Lower lobe of right lung (tissue), 2 donors: ENCODE data around the gene RAPGEF2. TPM values are rescaled to one million over a fixed set of nuclear protein-coding genes. Genes with fewer than 3 reads are reported as not detected.
"Not testable (repeated sequence)": the region's sequence is repeated elsewhere in the genome, so short reads cannot be mapped to it uniquely, and the experiment has no call there.

Experiments
- ATAC-seq, 2 donors: fragments of 200-7000 bp; cut with Tn5 transposase; one replicate each; pipeline ENCODE4 v1.9.1; 2020 to 2022; ENCODE audit warnings: mild to moderate bottlenecking in 2 of 2, moderate library complexity in 2 of 2
- DNase-seq: peaks from one replicate; pipeline ENCODE4 v3.0.0-alpha.2; 2020
- H3K27ac ChIP-seq: fragments of 200-600 bp; one replicate; pipeline ENCODE4 v1.8.0; 2022
- H3K27me3 ChIP-seq: fragments of 200-600 bp; one replicate; pipeline ENCODE4 v1.8.0; 2022; ENCODE audit warnings: low read depth
- H3K36me3 ChIP-seq: fragments of 200-600 bp; one replicate; pipeline ENCODE4 v1.8.0; 2022; ENCODE audit warnings: mild to moderate bottlenecking
- H3K4me1 ChIP-seq: fragments of 200-600 bp; one replicate; pipeline ENCODE4 v1.8.0; 2022
- H3K4me3 ChIP-seq: fragments of 200-600 bp; one replicate; pipeline ENCODE4 v1.8.0; 2022; ENCODE audit warnings: mild to moderate bottlenecking
- H3K9me3 ChIP-seq: fragments of 200-600 bp; one replicate; pipeline ENCODE4 v1.8.0; 2022
- intact Hi-C: fragments of 100-400 bp; cut with DNase I; formaldehyde crosslinking; loops from one replicate; pipeline ENCODE4 v1.11.0; 2022
- total RNA-seq: library from RNA; stranded (reverse); fragmentation: NEBNext Ultra II Directional; extraction: Animal tissue kit (Norgen Biotek cat#: 25700); gene quantifications from one replicate; pipeline ENCODE4 v1.2.1, GENCODE V29; 2021
- TF ChIP-seq, protein P1 (sequence below): fragments of 200-600 bp; IDR thresholded peaks from one replicate; pipeline ENCODE4 v1.8.0; 2022; ENCODE audit warnings: antibody characterized with exemption, mild to moderate bottlenecking
- donor health status: DM: no; HTN: yes; CAD: no; lungs with severe emphysema.

The RAPGEF2 gene
- total RNA-seq, 1 donor from 2014 or later, result 66.4 TPM

DNA sequence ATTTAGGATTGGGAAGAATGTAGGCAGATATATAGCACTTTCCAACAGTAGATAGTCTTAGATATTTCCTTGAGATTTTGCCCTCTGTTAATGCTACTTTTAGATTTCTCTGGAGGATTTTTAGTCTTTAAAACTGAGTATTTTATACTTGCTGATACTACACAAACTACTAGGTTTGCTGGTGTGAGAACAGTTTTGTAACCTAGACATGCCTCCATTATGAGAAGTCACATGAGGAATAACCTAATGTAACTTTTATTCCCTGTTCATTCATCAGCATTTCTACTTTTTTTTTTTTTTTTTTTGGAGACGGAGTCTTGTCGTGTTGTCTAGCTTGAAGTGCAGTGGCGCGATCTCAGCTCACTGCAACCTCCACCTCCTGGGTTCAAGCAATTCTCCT, 137.2 kb downstream of the RAPGEF2 start:
- peak overlapping the region; percentile 31 for H3K27ac ChIP-seq
- TF ChIP-seq, protein P1, sequence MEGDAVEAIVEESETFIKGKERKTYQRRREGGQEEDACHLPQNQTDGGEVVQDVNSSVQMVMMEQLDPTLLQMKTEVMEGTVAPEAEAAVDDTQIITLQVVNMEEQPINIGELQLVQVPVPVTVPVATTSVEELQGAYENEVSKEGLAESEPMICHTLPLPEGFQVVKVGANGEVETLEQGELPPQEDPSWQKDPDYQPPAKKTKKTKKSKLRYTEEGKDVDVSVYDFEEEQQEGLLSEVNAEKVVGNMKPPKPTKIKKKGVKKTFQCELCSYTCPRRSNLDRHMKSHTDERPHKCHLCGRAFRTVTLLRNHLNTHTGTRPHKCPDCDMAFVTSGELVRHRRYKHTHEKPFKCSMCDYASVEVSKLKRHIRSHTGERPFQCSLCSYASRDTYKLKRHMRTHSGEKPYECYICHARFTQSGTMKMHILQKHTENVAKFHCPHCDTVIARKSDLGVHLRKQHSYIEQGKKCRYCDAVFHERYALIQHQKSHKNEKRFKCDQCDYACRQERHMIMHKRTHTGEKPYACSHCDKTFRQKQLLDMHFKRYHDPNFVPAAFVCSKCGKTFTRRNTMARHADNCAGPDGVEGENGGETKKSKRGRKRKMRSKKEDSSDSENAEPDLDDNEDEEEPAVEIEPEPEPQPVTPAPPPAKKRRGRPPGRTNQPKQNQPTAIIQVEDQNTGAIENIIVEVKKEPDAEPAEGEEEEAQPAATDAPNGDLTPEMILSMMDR, result no peak

DNA sequence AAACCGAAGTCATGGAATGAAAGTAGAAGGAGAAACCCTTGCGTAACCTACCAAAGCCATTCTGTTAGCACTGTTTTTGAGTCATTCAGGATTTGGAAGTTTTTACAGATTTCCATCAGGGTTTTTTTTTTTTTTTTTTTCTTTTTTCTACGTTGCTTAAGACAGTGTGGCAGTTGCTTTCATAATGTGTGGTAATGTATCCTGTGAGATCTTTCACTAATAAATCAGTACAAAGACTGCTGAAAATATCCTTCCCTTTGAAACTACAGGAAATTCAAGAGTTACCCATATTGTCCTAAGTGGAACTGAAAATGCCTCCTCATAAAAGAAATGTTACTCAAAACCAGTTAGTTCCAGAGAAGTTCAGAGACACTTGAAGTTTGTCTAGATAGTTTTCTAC, 137.8 kb downstream of the RAPGEF2 start:
- Histone ChIP-seq H3K4me1 (peaks cover 12% of the 10 kb centered on the region), H3K27ac (peak overlapping the region; percentile 31), H3K36me3 (no peaks in the 10 kb centered on the region), H3K27me3 (no peaks in the 10 kb centered on the region), H3K4me3 (peak overlapping the region; percentile 15), H3K9me3 (no peaks in the 10 kb centered on the region)
- ATAC-seq (peak; percentile 37 to 53), DNase-seq (no peak)
- TF ChIP-seq, protein P1, result no peak
- intact Hi-C loops, result no loop called here

More for the DNA sequence above, 137.2 kb downstream of the RAPGEF2 start:
- Histone ChIP-seq H3K4me1 (peaks cover 12% of the 10 kb centered on the region), H3K36me3 (no peaks in the 10 kb centered on the region), H3K4me3 (peak overlapping the region; percentile 15), H3K9me3 (no peaks in the 10 kb centered on the region), H3K27me3 (no peaks in the 10 kb centered on the region)
- no peak for ATAC-seq
- intact Hi-C loops, result no loop called here
- DNase-seq, result no peak

DNA sequence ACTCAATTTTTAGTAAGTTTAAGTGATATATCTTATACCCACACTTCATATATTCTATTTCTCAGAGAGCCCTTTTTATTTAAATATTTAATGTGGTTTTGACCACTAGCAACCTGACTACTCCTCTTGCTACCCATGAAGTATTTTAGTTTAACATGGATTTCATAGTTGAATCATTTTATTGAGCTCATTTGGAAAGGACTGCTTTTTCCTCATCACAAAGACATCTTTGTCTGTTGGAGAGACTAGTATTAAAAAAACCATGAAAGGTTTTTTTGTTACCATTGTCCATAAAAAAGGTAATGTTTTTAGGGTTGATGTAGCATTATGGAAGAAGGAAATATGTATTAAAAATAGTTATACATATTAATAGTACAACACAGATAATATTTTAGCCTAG, 139.5 kb downstream of the RAPGEF2 start:
- H3K4me1 ChIP-seq, result peaks cover 12% of the 10 kb centered on the region
- H3K36me3 ChIP-seq, result no peaks in the 10 kb centered on the region
- no peak for ATAC-seq
- no peak overlapping the region for H3K27ac ChIP-seq
- H3K27me3 ChIP-seq, result no peaks in the 10 kb centered on the region
- DNase-seq, result no peak
- intact Hi-C loops, result no loop called here
- H3K9me3 ChIP-seq, result no peaks in the 10 kb centered on the region
- TF ChIP-seq, protein P1, result no peak
- H3K4me3 ChIP-seq, result no peak overlapping the region

DNA sequence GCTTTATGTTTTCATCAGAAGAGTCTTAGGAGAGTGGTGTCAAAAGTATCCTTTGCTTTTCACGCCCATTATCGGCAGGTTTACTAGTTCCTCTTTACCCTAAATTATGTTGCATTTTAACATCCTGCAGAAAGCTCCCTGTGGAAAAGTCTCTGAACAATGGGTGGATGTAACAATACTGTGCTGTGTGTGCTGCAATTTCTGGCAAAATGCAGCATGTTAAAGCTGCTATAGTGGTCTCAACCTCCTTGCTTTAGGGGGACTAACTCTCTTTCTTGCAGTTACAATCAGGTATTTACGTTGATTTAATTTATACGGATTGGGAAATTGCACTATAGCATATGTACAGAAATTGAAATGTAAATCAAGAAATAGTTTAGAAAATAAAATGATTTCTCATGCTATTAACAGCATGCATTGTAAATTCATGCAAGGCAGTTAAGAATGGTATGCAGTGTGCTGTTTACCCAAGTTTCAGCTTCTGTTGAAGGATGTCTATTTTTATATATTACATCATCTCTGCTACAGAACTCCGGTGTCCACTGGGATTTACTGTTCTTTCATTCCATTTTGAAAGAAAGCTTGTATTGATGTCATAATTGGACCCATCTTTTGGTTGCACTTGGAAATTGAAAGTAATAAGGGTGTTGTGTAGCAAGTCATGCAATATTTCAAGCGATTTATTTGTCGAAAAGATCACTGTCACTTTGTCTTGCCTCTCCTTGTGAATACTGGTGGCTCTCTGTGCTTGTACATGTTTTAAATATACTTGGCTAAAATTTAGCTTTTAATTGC, 145.7 kb downstream of the RAPGEF2 start:
- no peak overlapping the region for H3K4me3 ChIP-seq
- H3K4me1 ChIP-seq, result peaks cover 19% of the 10 kb centered on the region
- TF ChIP-seq, protein P1, result no peak
- H3K27ac ChIP-seq, result no peak overlapping the region
- H3K27me3 ChIP-seq, result no peaks in the 10 kb centered on the region
- peaks cover 5% of the 10 kb centered on the region for H3K36me3 ChIP-seq
- intact Hi-C loops, result no loop called here
- no peaks in the 10 kb centered on the region for H3K9me3 ChIP-seq
- ATAC-seq, result peak; percentile 67 to 81
- DNase-seq, result no peak

DNA sequence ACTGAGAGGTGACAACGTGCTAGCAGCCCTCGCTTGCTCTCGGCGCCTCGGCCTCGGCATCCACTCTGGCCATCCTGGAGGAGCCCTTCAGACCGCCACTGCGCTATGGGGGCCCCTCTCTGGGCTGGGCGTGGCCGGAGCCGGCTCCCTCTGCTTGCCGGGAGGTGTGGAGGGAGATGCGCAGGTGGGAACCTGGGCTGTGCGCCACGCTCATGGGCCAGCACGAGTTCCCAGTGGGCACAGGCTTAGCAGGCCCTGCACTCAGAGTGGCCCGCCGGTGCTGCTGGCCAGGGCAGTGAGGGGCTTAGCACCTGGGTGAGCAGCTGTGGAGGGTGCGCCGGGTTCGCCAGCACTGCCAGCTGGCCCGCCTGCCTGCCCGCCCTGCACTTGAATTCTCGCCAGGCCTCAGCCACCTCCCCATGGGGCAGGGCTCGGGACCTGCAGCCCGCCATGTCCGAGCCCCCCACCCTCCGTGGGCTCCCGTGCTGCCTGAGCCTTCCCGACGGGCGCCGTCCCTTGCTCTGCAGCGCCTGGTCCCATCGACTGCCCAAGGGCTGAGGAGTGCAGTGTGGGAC, 148.0 kb downstream of the RAPGEF2 start:
- peak; percentile 24 to 46 for ATAC-seq
- peaks cover 19% of the 10 kb centered on the region for H3K4me1 ChIP-seq
- H3K4me3 ChIP-seq, result no peak overlapping the region
- H3K9me3 ChIP-seq, result no peaks in the 10 kb centered on the region
- TF ChIP-seq, protein P1, result no peak
- DNase-seq, result no peak
- intact Hi-C loops, result no loop called here
- peaks cover 5% of the 10 kb centered on the region for H3K36me3 ChIP-seq
- H3K27me3 ChIP-seq, result no peaks in the 10 kb centered on the region
- H3K27ac ChIP-seq, result no peak overlapping the region

DNA sequence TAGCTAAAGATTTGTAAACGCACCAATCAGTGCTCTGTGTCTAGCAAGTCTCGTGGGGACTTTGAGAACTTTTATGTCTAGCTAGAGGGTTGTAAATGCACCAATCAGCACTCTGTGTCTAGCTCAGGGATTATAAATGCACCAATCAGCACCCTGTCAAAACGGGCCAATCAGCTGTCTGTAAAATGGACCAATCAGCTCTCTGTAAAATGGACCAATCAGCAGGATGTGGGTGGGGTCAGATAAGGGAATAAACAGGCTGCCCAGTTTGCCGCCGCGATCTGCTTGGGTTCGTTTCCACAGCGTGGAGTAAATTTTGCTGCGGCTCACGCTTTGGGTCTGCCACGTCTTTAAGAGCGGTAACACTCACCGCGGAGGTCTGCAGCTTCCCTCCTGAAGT, 148.7 kb downstream of the RAPGEF2 start:
- intact Hi-C loops, H3K27me3 ChIP-seq, H3K4me3 ChIP-seq, H3K36me3 ChIP-seq, DNase-seq, H3K27ac ChIP-seq, ATAC-seq, H3K9me3 ChIP-seq: not testable (repeated sequence)
- peaks cover 19% of the 10 kb centered on the region for H3K4me1 ChIP-seq
